Measurements from ENCODE around the gene EIF4E. TPM values are rescaled to one million over a fixed set of nuclear protein-coding genes. Genes with fewer than 3 reads are reported as not detected.

Gene EIF4E
- total RNA-seq, 2 experiments from 2014 or later: 118 to 121 TPM

DNA sequence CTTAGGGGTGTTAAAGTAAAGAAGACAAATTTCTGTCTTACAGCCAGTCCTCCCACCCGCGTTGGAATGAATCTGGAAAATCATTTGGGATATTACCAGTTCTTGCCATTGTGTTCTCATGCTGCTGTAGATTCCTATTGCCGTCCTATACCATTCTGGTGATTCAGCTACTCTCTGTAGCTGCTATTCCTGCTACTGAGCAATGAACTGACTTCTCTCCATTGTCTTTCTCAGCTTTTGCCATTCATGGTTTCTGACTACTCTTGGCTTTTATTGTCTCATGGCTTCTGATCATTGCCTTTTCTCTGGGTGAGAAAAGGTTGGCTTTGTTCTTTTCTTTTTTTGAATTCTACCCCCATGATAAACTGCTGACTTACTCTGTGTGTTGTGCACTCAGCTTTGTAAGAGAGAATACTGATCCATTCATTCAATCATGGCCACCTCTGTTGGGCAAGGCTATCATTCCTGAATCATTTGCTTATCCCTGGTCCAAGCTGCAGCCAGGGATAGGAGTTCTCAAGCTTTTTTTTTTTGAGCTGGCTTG is 38.9 kb upstream of the EIF4E start:
- POLR2A ChIA-PET: no interaction called here
- peaks cover 3% of the 10 kb centered on the region for H3K27me3 Mint-ChIP-seq
- intact Hi-C loops (cut with micrococcal nuclease): no loop called here
- no peak overlapping the region for H3K4me3 Mint-ChIP-seq
- no peaks in the 10 kb centered on the region for H3K36me3 Mint-ChIP-seq (ENCODE audit: low read depth)
- DNase-seq: no peak
- TF ChIP-seq, protein P1, sequence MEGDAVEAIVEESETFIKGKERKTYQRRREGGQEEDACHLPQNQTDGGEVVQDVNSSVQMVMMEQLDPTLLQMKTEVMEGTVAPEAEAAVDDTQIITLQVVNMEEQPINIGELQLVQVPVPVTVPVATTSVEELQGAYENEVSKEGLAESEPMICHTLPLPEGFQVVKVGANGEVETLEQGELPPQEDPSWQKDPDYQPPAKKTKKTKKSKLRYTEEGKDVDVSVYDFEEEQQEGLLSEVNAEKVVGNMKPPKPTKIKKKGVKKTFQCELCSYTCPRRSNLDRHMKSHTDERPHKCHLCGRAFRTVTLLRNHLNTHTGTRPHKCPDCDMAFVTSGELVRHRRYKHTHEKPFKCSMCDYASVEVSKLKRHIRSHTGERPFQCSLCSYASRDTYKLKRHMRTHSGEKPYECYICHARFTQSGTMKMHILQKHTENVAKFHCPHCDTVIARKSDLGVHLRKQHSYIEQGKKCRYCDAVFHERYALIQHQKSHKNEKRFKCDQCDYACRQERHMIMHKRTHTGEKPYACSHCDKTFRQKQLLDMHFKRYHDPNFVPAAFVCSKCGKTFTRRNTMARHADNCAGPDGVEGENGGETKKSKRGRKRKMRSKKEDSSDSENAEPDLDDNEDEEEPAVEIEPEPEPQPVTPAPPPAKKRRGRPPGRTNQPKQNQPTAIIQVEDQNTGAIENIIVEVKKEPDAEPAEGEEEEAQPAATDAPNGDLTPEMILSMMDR (IDR thresholded peaks at IDR 0.05): no peak
- no peak overlapping the region for H3K27ac Mint-ChIP-seq
- CTCF ChIA-PET: interaction anchor here (1.3 kb wide), 1 partner anchor 27 kb away, joined by 4 read pairs; the partner anchor contains the start of gene METAP1
- ATAC-seq: no peak
- H3K4me1 Mint-ChIP-seq (ENCODE audit: low read depth): peaks cover 3% of the 10 kb centered on the region
- no peaks in the 10 kb centered on the region for H3K9me3 Mint-ChIP-seq

DNA sequence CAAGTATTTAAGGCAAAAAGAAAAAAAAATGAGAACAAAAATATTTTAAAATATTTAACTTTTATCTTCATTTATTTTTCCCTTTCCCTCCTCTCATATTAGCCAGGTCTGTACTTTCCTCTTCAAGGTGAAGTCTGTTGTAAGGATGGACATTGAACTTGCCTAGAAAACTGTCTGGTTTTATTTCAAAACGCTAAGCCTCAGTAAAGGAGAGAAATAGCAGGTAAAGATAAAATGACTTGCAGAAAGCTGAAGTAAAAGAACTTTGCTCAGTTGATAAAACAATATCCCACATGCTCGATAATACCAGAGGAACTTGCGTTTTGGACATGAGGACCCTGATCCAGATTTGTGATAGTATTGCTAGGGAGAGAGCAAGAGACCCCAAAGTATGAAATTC is 38.0 kb upstream of the EIF4E start:
- Mint-ChIP-seq H3K27ac (no peak overlapping the region), H3K36me3 (ENCODE audit: low read depth) (no peaks in the 10 kb centered on the region), H3K9me3 (no peaks in the 10 kb centered on the region), H3K27me3 (peaks cover 3% of the 10 kb centered on the region), H3K4me1 (ENCODE audit: low read depth) (peaks cover 3% of the 10 kb centered on the region), H3K4me3 (no peak overlapping the region)
- ChIA-PET POLR2A (no interaction called here), CTCF (interaction anchor here (1.8 kb wide), 1 partner anchor 28 kb away, joined by 5 read pairs; the partner anchor contains the start of gene METAP1)
- no peak for ATAC-seq
- DNase-seq: no peak
- TF ChIP-seq, protein P1 (IDR thresholded peaks at IDR 0.05): no peak
- intact Hi-C loops (cut with micrococcal nuclease): no loop called here

DNA sequence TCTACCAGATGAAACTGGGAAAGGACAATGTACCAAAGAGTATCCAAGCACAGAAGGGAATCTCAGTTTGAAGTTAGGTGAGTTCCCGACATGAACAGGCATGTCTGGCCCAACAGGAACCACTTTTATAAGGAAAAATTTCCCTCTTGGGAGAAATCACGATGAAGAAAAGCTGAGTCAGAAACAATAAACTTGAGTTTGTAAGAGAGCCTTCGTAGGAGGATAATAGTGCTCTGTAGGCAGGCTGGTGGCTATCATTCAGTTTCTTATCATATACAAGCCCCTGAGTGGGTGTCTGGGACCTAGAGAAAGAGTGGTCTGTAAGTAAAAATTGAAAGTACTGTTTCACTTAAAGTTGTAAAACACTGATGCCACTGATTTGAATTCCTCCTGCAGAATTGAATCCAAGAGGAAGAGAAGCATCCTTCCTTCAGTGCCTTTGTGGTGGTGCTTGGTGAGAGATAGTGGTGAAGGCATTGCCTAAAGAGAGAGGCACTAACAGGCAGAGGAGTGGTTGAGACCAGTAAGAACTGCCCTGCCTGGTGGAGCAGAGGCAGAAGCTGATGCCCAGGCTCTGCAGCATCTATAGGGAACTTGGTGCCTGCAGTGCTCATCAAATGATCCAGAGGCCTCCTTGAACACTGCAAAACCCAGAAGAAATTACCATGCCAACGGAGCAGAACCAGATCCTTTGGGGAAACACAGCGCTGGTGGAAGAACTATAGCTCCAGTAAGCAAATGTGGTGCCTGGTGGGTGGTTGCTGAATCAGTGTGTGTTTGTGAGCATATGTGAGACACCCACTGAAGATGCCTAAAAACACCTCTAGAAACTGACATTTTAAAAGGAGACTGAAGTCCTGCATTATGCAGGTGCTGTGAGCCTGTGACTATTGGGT is 34.9 kb upstream of the EIF4E start:
- H3K4me3 Mint-ChIP-seq: no peak overlapping the region
- H3K27me3 Mint-ChIP-seq: peaks cover 3% of the 10 kb centered on the region
- H3K9me3 Mint-ChIP-seq: no peaks in the 10 kb centered on the region
- no peak overlapping the region for H3K27ac Mint-ChIP-seq
- ATAC-seq (no peak), DNase-seq (no peak)
- ChIA-PET POLR2A (no interaction called here), CTCF (no interaction called here)
- TF ChIP-seq, protein P1 (IDR thresholded peaks at IDR 0.05): no peak
- H3K36me3 Mint-ChIP-seq (ENCODE audit: low read depth): no peaks in the 10 kb centered on the region
- intact Hi-C loops (cut with micrococcal nuclease): no loop called here
- H3K4me1 Mint-ChIP-seq (ENCODE audit: low read depth): peaks cover 3% of the 10 kb centered on the region

DNA sequence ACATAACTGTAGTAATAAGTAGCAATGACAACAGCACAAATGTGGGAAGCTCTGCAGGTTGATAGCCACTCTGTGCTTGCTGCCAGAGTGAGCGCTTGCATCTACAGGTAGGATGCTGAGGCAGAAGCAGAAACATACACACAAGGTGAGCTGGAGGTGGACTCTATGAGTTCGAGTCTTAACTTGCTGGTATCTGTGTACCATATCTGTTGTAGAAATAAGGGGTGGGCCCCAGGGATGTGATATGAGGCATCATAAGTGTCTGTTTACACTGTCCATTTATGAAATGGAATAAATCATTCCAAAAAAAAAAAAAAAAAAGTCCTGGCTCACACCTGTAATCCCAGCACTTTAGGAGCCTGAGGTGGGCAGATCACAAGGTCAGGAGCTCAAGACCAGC is 32.8 kb upstream of the EIF4E start:
- ATAC-seq (no peak), DNase-seq (no peak)
- Mint-ChIP-seq H3K4me1 (ENCODE audit: low read depth) (peaks cover 5% of the 10 kb centered on the region), H3K36me3 (ENCODE audit: low read depth) (no peaks in the 10 kb centered on the region), H3K27ac (no peak overlapping the region), H3K4me3 (no peak overlapping the region), H3K27me3 (peaks cover 3% of the 10 kb centered on the region), H3K9me3 (no peaks in the 10 kb centered on the region)
- POLR2A ChIA-PET: interaction anchor here (0.7 kb wide), 1 partner anchor 516 kb away, joined by 6 read pairs; no protein-coding TSS in a partner anchor
- TF ChIP-seq, protein P1 (IDR thresholded peaks at IDR 0.05): no peak
- CTCF ChIA-PET: interaction anchor here (1.1 kb wide), 1 partner anchor 94 kb away, joined by 3 read pairs; no protein-coding TSS in a partner anchor
- intact Hi-C loops (cut with micrococcal nuclease): no loop called here

DNA sequence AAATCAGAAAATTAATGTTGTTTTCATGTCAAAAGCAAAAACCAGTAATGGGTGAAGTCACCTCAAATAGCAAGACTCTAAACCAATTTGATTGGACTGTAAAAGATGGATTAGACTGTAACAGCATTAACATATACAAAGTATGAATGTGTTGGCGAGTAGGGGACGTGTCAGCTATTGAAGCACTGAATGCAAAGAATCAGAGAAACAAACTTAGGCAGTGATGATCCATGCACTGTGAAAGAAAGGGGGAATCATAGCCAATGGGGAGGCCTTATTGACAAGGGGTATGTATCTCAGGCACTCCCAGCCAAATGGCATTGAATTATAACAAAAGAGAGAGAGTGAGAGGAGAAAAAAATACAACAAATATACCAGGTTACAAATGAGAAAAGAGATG is 30.5 kb upstream of the EIF4E start:
- H3K27ac Mint-ChIP-seq: no peak overlapping the region
- intact Hi-C loops (cut with micrococcal nuclease): no loop called here
- H3K9me3 Mint-ChIP-seq: no peaks in the 10 kb centered on the region
- ChIA-PET POLR2A (no interaction called here), CTCF (no interaction called here)
- TF ChIP-seq, protein P1 (IDR thresholded peaks at IDR 0.05): no peak
- ATAC-seq: no peak
- no peaks in the 10 kb centered on the region for H3K36me3 Mint-ChIP-seq (ENCODE audit: low read depth)
- no peak for DNase-seq
- no peak overlapping the region for H3K4me3 Mint-ChIP-seq
- peaks cover 6% of the 10 kb centered on the region for H3K27me3 Mint-ChIP-seq
- H3K4me1 Mint-ChIP-seq (ENCODE audit: low read depth): peaks cover 5% of the 10 kb centered on the region
